ENCODE data around the gene ANKRD37. TPM values are rescaled to one million over a fixed set of nuclear protein-coding genes. Genes with fewer than 3 reads are reported as not detected.

Gene ANKRD37
- total and polyA plus RNA-seq, 4 donors: 1.2 to 7.9 (median 3.4) TPM

DNA sequence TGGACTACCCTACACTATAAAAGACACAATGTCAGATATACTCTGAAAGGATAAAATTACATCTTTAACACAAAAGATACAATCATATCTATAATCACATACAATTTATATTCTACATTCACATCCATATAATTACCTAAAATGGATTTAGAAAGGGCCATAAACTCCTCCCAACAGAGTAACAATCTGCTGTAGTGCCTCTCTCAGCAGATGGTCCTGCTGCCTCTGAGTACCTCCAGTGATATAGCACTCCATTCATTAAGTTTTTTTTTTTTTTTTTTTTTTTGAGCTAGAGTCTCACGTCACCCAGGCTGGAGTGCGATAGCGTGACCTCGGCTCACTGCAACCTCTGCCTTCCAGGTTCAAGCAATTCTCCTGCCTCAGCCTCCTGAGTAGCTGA, 7.4 kb downstream of the ANKRD37 start:
- H3K9me3 ChIP-seq (ENCODE audit: control insufficient read depth in 4 of 4, low read length in 3 of 4): no peaks in the 10 kb centered on the region
- no peaks in the 10 kb centered on the region for H3K4me1 ChIP-seq (ENCODE audit: control insufficient read depth in 4 of 4, insufficient read depth in 4 of 4, low read length in 3 of 4)
- H3K9ac ChIP-seq (ENCODE audit: low read depth in 1 of 2, low read length in 2 of 2): no peak overlapping the region
- H3K4me3 ChIP-seq (ENCODE audit: low read depth in 1 of 3, low read length in 3 of 3): no peak overlapping the region
- WGBS: 97% methylated on average over 4 of the region's 4 CpGs
- H3K36me3 ChIP-seq (ENCODE audit: control insufficient read depth in 4 of 4, insufficient read depth in 3 of 4, low read depth in 1 of 4, low read length in 3 of 4): peaks cover 0 to 45% (median 30%) of the 10 kb centered on the region in 4 donors
- no peak for DNase-seq (ENCODE audit: low spot score)
- H3K27me3 ChIP-seq (ENCODE audit: control insufficient read depth in 4 of 4, insufficient read depth in 4 of 4, low read length in 3 of 4): no peaks in the 10 kb centered on the region
- no peak overlapping the region for H3K27ac ChIP-seq (ENCODE audit: low read depth in 1 of 2, low read length in 2 of 2)
- TF ChIP-seq, protein P1, sequence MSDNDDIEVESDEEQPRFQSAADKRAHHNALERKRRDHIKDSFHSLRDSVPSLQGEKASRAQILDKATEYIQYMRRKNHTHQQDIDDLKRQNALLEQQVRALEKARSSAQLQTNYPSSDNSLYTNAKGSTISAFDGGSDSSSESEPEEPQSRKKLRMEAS (IDR thresholded peaks at IDR 0.05): no peak
- TF ChIP-seq TAF1 (conservative IDR thresholded peaks at IDR 0.05) (no peak), NR2F2 (IDR thresholded peaks at IDR 0.05) (no peak), RXRA (IDR thresholded peaks at IDR 0.05) (no peak), FOXA1 (IDR thresholded peaks at IDR 0.05) (no peak), GABPA (IDR thresholded peaks at IDR 0.05 in 1 of 2, conservative IDR thresholded peaks at IDR 0.05 in 1 of 2) (no peak), JUND (IDR thresholded peaks at IDR 0.05) (no peak), EGR1 (IDR thresholded peaks at IDR 0.05; ENCODE audit: low read depth in 2 of 2) (no peak), YY1 (IDR thresholded peaks at IDR 0.05) (no peak), FOXA2 (IDR thresholded peaks at IDR 0.05) (no peak), RAD21 (IDR thresholded peaks at IDR 0.05) (no peak), HNF4G (IDR thresholded peaks at IDR 0.05) (no peak), SP1 (IDR thresholded peaks at IDR 0.05) (no peak)
- TF ChIP-seq, protein P2, sequence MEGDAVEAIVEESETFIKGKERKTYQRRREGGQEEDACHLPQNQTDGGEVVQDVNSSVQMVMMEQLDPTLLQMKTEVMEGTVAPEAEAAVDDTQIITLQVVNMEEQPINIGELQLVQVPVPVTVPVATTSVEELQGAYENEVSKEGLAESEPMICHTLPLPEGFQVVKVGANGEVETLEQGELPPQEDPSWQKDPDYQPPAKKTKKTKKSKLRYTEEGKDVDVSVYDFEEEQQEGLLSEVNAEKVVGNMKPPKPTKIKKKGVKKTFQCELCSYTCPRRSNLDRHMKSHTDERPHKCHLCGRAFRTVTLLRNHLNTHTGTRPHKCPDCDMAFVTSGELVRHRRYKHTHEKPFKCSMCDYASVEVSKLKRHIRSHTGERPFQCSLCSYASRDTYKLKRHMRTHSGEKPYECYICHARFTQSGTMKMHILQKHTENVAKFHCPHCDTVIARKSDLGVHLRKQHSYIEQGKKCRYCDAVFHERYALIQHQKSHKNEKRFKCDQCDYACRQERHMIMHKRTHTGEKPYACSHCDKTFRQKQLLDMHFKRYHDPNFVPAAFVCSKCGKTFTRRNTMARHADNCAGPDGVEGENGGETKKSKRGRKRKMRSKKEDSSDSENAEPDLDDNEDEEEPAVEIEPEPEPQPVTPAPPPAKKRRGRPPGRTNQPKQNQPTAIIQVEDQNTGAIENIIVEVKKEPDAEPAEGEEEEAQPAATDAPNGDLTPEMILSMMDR (IDR thresholded peaks at IDR 0.05; ENCODE audit: low read depth, low read length, missing input control): no peak
- TF ChIP-seq, protein P3, sequence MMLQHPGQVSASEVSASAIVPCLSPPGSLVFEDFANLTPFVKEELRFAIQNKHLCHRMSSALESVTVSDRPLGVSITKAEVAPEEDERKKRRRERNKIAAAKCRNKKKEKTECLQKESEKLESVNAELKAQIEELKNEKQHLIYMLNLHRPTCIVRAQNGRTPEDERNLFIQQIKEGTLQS (IDR thresholded peaks at IDR 0.05): no peak
- TF ChIP-seq, protein P4, sequence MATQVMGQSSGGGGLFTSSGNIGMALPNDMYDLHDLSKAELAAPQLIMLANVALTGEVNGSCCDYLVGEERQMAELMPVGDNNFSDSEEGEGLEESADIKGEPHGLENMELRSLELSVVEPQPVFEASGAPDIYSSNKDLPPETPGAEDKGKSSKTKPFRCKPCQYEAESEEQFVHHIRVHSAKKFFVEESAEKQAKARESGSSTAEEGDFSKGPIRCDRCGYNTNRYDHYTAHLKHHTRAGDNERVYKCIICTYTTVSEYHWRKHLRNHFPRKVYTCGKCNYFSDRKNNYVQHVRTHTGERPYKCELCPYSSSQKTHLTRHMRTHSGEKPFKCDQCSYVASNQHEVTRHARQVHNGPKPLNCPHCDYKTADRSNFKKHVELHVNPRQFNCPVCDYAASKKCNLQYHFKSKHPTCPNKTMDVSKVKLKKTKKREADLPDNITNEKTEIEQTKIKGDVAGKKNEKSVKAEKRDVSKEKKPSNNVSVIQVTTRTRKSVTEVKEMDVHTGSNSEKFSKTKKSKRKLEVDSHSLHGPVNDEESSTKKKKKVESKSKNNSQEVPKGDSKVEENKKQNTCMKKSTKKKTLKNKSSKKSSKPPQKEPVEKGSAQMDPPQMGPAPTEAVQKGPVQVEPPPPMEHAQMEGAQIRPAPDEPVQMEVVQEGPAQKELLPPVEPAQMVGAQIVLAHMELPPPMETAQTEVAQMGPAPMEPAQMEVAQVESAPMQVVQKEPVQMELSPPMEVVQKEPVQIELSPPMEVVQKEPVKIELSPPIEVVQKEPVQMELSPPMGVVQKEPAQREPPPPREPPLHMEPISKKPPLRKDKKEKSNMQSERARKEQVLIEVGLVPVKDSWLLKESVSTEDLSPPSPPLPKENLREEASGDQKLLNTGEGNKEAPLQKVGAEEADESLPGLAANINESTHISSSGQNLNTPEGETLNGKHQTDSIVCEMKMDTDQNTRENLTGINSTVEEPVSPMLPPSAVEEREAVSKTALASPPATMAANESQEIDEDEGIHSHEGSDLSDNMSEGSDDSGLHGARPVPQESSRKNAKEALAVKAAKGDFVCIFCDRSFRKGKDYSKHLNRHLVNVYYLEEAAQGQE (IDR thresholded peaks at IDR 0.05): no peak
- TF ChIP-seq, protein P5, sequence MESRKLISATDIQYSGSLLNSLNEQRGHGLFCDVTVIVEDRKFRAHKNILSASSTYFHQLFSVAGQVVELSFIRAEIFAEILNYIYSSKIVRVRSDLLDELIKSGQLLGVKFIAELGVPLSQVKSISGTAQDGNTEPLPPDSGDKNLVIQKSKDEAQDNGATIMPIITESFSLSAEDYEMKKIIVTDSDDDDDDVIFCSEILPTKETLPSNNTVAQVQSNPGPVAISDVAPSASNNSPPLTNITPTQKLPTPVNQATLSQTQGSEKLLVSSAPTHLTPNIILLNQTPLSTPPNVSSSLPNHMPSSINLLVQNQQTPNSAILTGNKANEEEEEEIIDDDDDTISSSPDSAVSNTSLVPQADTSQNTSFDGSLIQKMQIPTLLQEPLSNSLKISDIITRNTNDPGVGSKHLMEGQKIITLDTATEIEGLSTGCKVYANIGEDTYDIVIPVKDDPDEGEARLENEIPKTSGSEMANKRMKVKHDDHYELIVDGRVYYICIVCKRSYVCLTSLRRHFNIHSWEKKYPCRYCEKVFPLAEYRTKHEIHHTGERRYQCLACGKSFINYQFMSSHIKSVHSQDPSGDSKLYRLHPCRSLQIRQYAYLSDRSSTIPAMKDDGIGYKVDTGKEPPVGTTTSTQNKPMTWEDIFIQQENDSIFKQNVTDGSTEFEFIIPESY (IDR thresholded peaks at IDR 0.05): no peak
